AG20443 (cell line): Measurements from ENCODE around the gene DEXI.

Experiments used
- DNase-seq: peaks from one replicate; pipeline ENCODE4 v3.0.0; 2012; ENCODE audit warnings: low spot score, mixed read lengths

DEXI gene

GRCh38 chr16:10892782-10893318 lies 49.4 kb downstream of the DEXI start:
- no peak for DNase-seq

GRCh38 chr16:10889855-10890254 lies 52.4 kb downstream of the DEXI start:
- DNase-seq = no peak

- DNase-seq = no peak
Measured at GRCh38 chr16:10888320-10888937, 53.8 kb downstream of the DEXI start.

GRCh38 chr16:10885246-10885645 lies 57.0 kb downstream of the DEXI start:
- DNase-seq = no peak

- no peak for DNase-seq
Measured at GRCh38 chr16:10883004-10883403, 59.3 kb downstream of the DEXI start.

- no peak for DNase-seq
Measured at GRCh38 chr16:10881479-10882030, 60.7 kb downstream of the DEXI start.

- DNase-seq = no peak
Measured at GRCh38 chr16:10880594-10881452, 61.4 kb downstream of the DEXI start.

GRCh38 chr16:10879681-10880589 lies 62.3 kb downstream of the DEXI start:
- no peak for DNase-seq
